Muscle layer of duodenum (tissue), 2 donors: ENCODE data around the gene XG.
"Not testable (repeated sequence)": the region's sequence is repeated elsewhere in the genome, so short reads cannot be mapped to it uniquely, and the experiment has no call there.

Experiments
- H3K27ac ChIP-seq: one replicate; pipeline ENCODE4 v1.7.0; 2013; ENCODE audit warnings: mild to moderate bottlenecking, low read length
- H3K27me3 ChIP-seq: one replicate; pipeline ENCODE4 v1.7.0; 2013; ENCODE audit warnings: low read depth, mild to moderate bottlenecking, control low read depth, low read length
- H3K36me3 ChIP-seq, 2 donors: one replicate each; pipeline ENCODE4 v1.7.0; 2013; ENCODE audit warnings: low read length in 2 of 2, control low read depth in 1 of 2, mild to moderate bottlenecking in 1 of 2; ENCODE audit not compliant: insufficient read depth in 2 of 2, control insufficient read depth in 1 of 2
- H3K4me1 ChIP-seq, 2 donors: one replicate each; pipeline ENCODE4 v1.7.0; 2013; ENCODE audit warnings: low read length in 2 of 2, mild to moderate bottlenecking in 2 of 2, control low read depth in 1 of 2, moderate library complexity in 1 of 2; ENCODE audit not compliant: insufficient read depth in 2 of 2, control insufficient read depth in 1 of 2
- H3K4me3 ChIP-seq, 2 donors: one replicate each; pipeline ENCODE4 v1.7.0; 2013; ENCODE audit warnings: low read length in 2 of 2, low read depth in 1 of 2, mild to moderate bottlenecking in 1 of 2
- H3K9me3 ChIP-seq, 2 donors: one replicate each; pipeline ENCODE4 v1.7.0; 2013; ENCODE audit warnings: low read length in 2 of 2, control low read depth in 1 of 2, mild to moderate bottlenecking in 1 of 2; ENCODE audit not compliant: control insufficient read depth in 1 of 2
- donor health status: healthy.

The XG gene

GRCh38 chrX:2764766-2765548, 13.1 kb downstream of the XG start:
- not testable (repeated sequence) for H3K9me3 ChIP-seq, H3K4me3 ChIP-seq, H3K27me3 ChIP-seq, H3K27ac ChIP-seq, H3K36me3 ChIP-seq, H3K4me1 ChIP-seq

DNA sequence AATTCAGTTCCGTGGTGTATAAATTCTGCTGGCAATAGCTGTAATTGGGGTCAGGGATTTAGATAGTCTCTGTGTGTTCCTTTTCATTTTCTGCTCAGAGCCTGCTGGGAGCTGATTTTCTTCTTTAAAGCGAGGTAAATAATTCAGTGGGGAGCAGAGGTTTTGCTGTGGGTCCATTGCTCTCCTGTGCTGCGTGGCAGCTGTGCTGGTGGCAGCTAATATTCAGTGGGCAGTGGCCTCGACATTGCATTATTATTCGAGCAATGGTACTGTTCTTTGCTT, 13.7 kb downstream of the XG start:
- no peaks in the 10 kb centered on the region for H3K27me3 ChIP-seq
- peaks cover 0 to 4% of the 10 kb centered on the region in 2 donors for H3K4me1 ChIP-seq
- H3K27ac ChIP-seq, result no peak overlapping the region
- no peaks in the 10 kb centered on the region for H3K36me3 ChIP-seq
- peaks cover 0 to 2% of the 10 kb centered on the region in 2 donors for H3K9me3 ChIP-seq
- no peak overlapping the region for H3K4me3 ChIP-seq

GRCh38 chrX:2766906-2767305, 15.1 kb downstream of the XG start:
- Histone ChIP-seq H3K4me3 (no peak overlapping the region), H3K27ac (no peak overlapping the region), H3K9me3 (peaks cover 0 to 2% of the 10 kb centered on the region in 2 donors), H3K4me1 (peaks cover 0 to 4% of the 10 kb centered on the region in 2 donors), H3K36me3 (no peaks in the 10 kb centered on the region), H3K27me3 (no peaks in the 10 kb centered on the region)

- Histone ChIP-seq H3K9me3 (peaks cover 0 to 2% of the 10 kb centered on the region in 2 donors), H3K4me1 (peaks cover 0 to 4% of the 10 kb centered on the region in 2 donors), H3K4me3 (no peak overlapping the region), H3K27me3 (no peaks in the 10 kb centered on the region), H3K27ac (peak overlapping the region; percentile 16), H3K36me3 (no peaks in the 10 kb centered on the region)
Measured at GRCh38 chrX:2767631-2768455, 16.0 kb downstream of the XG start.

DNA sequence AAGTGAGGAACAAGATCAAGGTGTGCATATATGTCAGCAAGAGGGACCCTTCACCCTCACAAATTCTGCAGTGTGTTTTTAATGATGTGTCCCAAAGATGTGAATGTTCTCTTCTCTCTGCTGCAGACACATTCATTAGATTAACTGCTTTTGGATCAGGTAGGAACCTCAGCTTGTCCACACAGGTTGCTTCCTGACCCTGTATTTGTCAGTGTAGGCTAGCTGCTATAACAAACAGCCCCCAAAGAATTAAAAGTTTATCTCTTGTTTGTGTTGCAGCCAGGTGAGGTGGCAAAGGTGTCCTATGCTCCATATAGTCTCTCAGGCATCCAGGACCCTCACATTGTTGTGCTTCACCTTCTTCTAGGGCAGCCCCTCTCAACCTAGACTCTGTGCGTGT, 17.8 kb downstream of the XG start:
- Histone ChIP-seq H3K27ac (no peak overlapping the region), H3K4me1 (peaks cover 0 to 4% of the 10 kb centered on the region in 2 donors), H3K4me3 (no peak overlapping the region), H3K27me3 (no peaks in the 10 kb centered on the region), H3K36me3 (no peaks in the 10 kb centered on the region), H3K9me3 (peaks cover 0 to 2% of the 10 kb centered on the region in 2 donors)

DNA sequence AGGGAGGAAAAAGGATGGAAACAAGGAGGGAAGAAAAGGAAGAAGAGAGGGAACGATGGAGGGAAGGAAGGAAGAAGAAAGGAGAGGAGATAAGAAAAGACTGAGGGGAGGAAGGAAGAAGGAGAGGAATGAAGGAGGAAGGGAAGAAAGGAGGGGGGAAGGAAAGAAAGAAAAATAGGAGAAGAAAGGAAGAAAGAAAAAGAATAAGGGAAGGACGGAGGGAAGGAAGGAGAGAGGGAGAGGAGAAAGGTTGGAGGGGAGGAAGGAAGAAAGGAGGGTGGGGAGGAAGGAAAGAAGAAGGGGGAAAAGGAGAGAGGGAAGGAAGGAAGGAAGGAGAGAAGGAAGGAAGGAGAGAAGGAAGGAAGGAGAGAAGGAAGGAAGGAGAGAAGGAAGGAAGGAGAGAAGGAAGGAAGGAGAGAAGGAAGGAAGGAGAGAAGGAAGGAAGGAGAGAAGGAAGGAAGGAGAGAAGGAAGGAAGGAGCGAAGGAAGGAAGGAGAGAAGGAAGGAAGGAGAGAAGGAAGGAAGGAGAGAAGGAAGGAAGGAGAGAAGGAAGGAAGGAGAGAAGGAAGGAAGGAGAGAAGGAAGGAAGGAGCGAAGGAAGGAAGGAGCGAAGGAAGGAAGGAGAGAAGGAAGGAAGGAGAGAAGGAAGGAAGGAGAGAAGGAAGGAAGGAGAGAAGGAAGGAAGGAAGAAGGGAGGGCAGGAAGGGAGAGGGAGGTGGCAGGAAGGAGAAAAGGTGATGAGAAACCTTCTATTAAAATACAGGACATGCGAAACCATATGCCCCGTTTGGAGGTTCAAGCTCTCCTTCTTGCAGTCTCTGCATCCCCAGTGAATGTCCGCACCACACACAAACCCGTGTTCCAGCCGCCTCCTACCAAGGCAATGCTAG, 21.6 kb downstream of the XG start:
- not testable (repeated sequence) for H3K36me3 ChIP-seq, H3K27me3 ChIP-seq, H3K27ac ChIP-seq, H3K4me3 ChIP-seq, H3K9me3 ChIP-seq, H3K4me1 ChIP-seq

DNA sequence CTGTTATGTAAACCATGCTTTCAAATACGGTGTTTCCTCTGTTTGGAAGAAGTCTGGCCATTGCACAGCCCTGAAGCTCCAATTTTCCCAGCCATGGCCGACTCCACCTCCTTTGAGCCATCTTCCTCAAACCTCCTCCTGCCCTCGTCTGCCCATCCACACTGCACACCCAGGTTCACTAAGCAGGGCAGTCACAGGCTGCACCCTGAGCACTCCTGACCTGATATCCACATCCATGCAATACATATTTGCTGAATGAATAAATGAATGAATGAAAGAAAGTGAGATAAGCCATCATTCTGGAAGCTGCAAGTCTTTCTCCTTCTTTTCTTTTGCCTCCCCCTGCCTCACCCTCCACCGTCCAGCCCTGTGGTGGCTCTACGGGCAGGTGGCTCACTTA, 22.2 kb downstream of the XG start:
- Histone ChIP-seq H3K4me1 (no peaks in the 10 kb centered on the region), H3K4me3 (no peak overlapping the region), H3K27me3 (no peaks in the 10 kb centered on the region), H3K36me3 (no peaks in the 10 kb centered on the region), H3K9me3 (peaks cover 0 to 2% of the 10 kb centered on the region in 2 donors), H3K27ac (no peak overlapping the region)

- Histone ChIP-seq H3K36me3 (no peaks in the 10 kb centered on the region), H3K4me1 (no peaks in the 10 kb centered on the region), H3K27ac (no peak overlapping the region), H3K9me3 (no peaks in the 10 kb centered on the region), H3K4me3 (no peak overlapping the region), H3K27me3 (no peaks in the 10 kb centered on the region)
Measured at GRCh38 chrX:2774776-2775175, 22.9 kb downstream of the XG start.

DNA sequence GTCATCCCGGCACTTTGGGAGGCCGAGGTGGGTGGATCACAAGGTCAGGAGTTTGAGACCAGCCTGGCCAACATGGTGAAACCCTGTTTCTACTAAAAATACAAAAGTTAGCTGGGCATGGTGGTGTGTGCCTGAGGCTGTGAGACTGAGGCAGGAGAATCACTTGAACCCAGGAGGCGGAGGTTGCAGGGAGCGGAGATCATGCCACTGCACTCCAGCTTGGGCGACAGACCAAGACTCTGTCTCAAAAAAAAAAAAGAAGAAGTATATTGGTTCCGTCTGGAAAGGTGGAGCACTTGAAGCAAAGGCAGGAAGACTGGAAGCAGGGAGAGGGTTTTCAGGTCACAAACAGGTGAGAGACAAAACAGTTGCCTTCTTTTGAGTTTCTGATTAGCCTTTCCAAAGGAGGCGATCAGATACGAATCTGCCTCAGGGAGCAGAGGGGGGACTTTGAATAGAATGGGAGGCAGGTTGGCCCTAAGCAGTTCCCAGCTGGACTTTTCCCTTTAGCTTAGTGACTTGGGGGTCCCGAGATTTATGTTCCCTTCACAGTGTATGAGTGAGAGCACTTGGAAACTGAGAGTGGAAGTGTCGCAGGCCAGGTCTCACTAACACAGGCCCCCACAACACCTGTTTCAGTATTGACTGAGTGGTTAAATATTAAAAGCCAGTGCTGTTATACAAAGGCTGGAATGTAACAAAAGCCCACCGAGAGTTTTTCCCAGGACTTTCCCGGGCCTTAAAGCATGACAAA, 28.8 kb downstream of the XG start:
- not testable (repeated sequence) for H3K9me3 ChIP-seq, H3K4me3 ChIP-seq, H3K27ac ChIP-seq, H3K27me3 ChIP-seq, H3K4me1 ChIP-seq, H3K36me3 ChIP-seq

DNA sequence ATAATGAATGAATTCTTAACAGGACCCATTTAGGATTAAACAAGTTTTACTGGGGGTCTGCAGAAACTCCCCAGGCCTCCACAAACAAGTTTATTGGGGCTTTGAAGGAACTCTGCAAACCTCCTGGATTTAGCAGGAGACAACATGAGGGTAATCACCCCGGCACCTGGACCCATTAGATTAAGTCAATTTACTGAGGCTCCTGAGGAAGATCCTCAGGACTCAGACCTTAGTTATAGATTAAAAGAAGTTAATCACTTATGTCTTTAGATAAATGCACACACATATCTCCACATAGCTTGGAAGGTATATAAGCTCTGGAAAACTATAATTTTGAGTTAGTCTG, 29.4 kb downstream of the XG start:
- no peaks in the 10 kb centered on the region for H3K9me3 ChIP-seq
- no peak overlapping the region for H3K27ac ChIP-seq

DNA sequence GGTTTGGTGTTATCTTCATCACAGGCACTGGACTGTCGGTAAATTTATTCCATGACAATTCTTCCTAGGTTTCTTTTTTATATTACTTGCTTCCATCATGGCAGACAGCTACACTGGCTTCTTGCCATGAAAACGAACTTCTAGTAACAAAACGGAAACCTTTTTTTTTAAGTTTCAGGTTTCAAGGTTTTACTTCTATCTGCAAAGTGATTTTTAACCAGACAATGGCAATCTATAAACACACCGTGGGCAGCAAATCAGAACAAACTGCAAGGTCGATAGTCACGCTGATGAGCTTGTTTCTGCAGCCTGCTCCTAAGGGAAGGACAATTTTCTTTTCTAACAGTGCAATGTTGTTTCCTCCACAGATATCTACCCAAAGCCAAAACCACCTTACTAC, 29.9 kb downstream of the XG start:
- H3K27me3 ChIP-seq, result no peaks in the 10 kb centered on the region
- H3K4me1 ChIP-seq, result no peaks in the 10 kb centered on the region
- H3K4me3 ChIP-seq, result no peak overlapping the region
- H3K9me3 ChIP-seq, result no peaks in the 10 kb centered on the region
- H3K27ac ChIP-seq, result no peak overlapping the region
- no peaks in the 10 kb centered on the region for H3K36me3 ChIP-seq

More for the DNA sequence above, 29.4 kb downstream of the XG start:
- H3K36me3 ChIP-seq, result no peaks in the 10 kb centered on the region
- H3K4me3 ChIP-seq, result no peak overlapping the region
- H3K4me1 ChIP-seq, result no peaks in the 10 kb centered on the region
- no peaks in the 10 kb centered on the region for H3K27me3 ChIP-seq
